IPS-15b (cell line): ENCODE results near the gene FAM120A.
"Not testable (repeated sequence)": the region's sequence is repeated elsewhere in the genome, so short reads cannot be mapped to it uniquely, and the experiment has no call there.

Experiments
- H3K27me3 ChIP-seq: one replicate; pipeline ENCODE4 v1.6.1; 2013; ENCODE audit warnings: low read length; ENCODE audit not compliant: control insufficient read depth, insufficient read depth
- H3K36me3 ChIP-seq: one replicate; pipeline ENCODE4 v1.6.1; 2013; ENCODE audit warnings: low read length; ENCODE audit not compliant: control insufficient read depth, insufficient read depth
- H3K4me1 ChIP-seq: one replicate; pipeline ENCODE4 v1.6.1; 2013; ENCODE audit warnings: mild to moderate bottlenecking, low read length; ENCODE audit not compliant: control insufficient read depth, insufficient read depth
- H3K4me3 ChIP-seq: one replicate; pipeline ENCODE4 v1.5.1; 2013; ENCODE audit warnings: low read depth, low read length
- H3K9ac ChIP-seq: one replicate; pipeline ENCODE4 v1.6.1; 2013; ENCODE audit warnings: low read depth, mild to moderate bottlenecking, low read length
- H3K9me3 ChIP-seq: one replicate; pipeline ENCODE4 v1.6.1; 2013; ENCODE audit warnings: mild to moderate bottlenecking, low read length; ENCODE audit not compliant: control insufficient read depth, insufficient read depth

Gene FAM120A

GRCh38 chr9:93501406-93501805, 49.9 kb downstream of the FAM120A start:
- Histone ChIP-seq H3K27me3 (no peaks in the 10 kb centered on the region), H3K9ac (no peak overlapping the region), H3K4me1 (no peaks in the 10 kb centered on the region), H3K9me3 (no peaks in the 10 kb centered on the region), H3K36me3 (peaks cover 13% of the 10 kb centered on the region), H3K4me3 (no peak overlapping the region)

GRCh38 chr9:93503381-93503780, 51.9 kb downstream of the FAM120A start:
- Histone ChIP-seq H3K36me3 (peaks cover 11% of the 10 kb centered on the region), H3K4me1 (no peaks in the 10 kb centered on the region), H3K9me3 (no peaks in the 10 kb centered on the region), H3K4me3 (no peak overlapping the region), H3K9ac (no peak overlapping the region), H3K27me3 (no peaks in the 10 kb centered on the region)

- no peak overlapping the region for H3K9ac ChIP-seq
These were observed 54.2 kb downstream of the FAM120A start for GRCh38 chr9:93505541-93506132.

GRCh38 chr9:93507768-93508167, 56.3 kb downstream of the FAM120A start:
- H3K27me3 ChIP-seq, result no peaks in the 10 kb centered on the region
- H3K4me1 ChIP-seq, result no peaks in the 10 kb centered on the region
- H3K9me3 ChIP-seq, result no peaks in the 10 kb centered on the region
- no peaks in the 10 kb centered on the region for H3K36me3 ChIP-seq
- no peak overlapping the region for H3K9ac ChIP-seq
- no peak overlapping the region for H3K4me3 ChIP-seq

More at GRCh38 chr9:93505541-93506132, 54.2 kb downstream of the FAM120A start:
- Histone ChIP-seq H3K9me3 (no peaks in the 10 kb centered on the region), H3K36me3 (no peaks in the 10 kb centered on the region), H3K4me1 (no peaks in the 10 kb centered on the region), H3K27me3 (no peaks in the 10 kb centered on the region), H3K4me3 (no peak overlapping the region)

GRCh38 chr9:93508207-93508606, 56.7 kb downstream of the FAM120A start:
- Histone ChIP-seq H3K4me1 (no peaks in the 10 kb centered on the region), H3K9me3 (no peaks in the 10 kb centered on the region), H3K4me3 (no peak overlapping the region), H3K36me3 (no peaks in the 10 kb centered on the region), H3K27me3 (no peaks in the 10 kb centered on the region), H3K9ac (no peak overlapping the region)

- H3K27me3 ChIP-seq, result no peaks in the 10 kb centered on the region
- H3K9ac ChIP-seq, result no peak overlapping the region
- H3K36me3 ChIP-seq, result no peaks in the 10 kb centered on the region
- H3K4me3 ChIP-seq, result no peak overlapping the region
- H3K9me3 ChIP-seq, result no peaks in the 10 kb centered on the region
- H3K4me1 ChIP-seq, result no peaks in the 10 kb centered on the region
These were observed 57.6 kb downstream of the FAM120A start for GRCh38 chr9:93509084-93509483.

GRCh38 chr9:93510041-93510440, 58.6 kb downstream of the FAM120A start:
- Histone ChIP-seq H3K9me3 (no peaks in the 10 kb centered on the region), H3K27me3 (no peaks in the 10 kb centered on the region), H3K36me3 (no peaks in the 10 kb centered on the region), H3K9ac (no peak overlapping the region), H3K4me3 (no peak overlapping the region), H3K4me1 (no peaks in the 10 kb centered on the region)

- H3K36me3 ChIP-seq, H3K4me3 ChIP-seq, H3K9ac ChIP-seq, H3K9me3 ChIP-seq, H3K27me3 ChIP-seq, H3K4me1 ChIP-seq: not testable (repeated sequence)
These were observed 59.7 kb downstream of the FAM120A start for GRCh38 chr9:93511228-93511627.

- H3K9me3 ChIP-seq, H3K27me3 ChIP-seq, H3K36me3 ChIP-seq, H3K9ac ChIP-seq, H3K4me3 ChIP-seq, H3K4me1 ChIP-seq: not testable (repeated sequence)
These were observed 60.8 kb downstream of the FAM120A start for GRCh38 chr9:93512170-93512812.

GRCh38 chr9:93513606-93514005, 62.1 kb downstream of the FAM120A start:
- Histone ChIP-seq H3K27me3 (no peaks in the 10 kb centered on the region), H3K4me1 (no peaks in the 10 kb centered on the region), H3K36me3 (no peaks in the 10 kb centered on the region), H3K9me3 (no peaks in the 10 kb centered on the region), H3K4me3 (no peak overlapping the region), H3K9ac (no peak overlapping the region)

GRCh38 chr9:93517331-93517730, 65.8 kb downstream of the FAM120A start:
- no peaks in the 10 kb centered on the region for H3K27me3 ChIP-seq
- H3K4me1 ChIP-seq, result no peaks in the 10 kb centered on the region
- H3K4me3 ChIP-seq, result no peak overlapping the region
- H3K9me3 ChIP-seq, result no peaks in the 10 kb centered on the region
- H3K36me3 ChIP-seq, result peaks cover 3% of the 10 kb centered on the region
- H3K9ac ChIP-seq, result no peak overlapping the region

GRCh38 chr9:93520523-93520922, 69.0 kb downstream of the FAM120A start:
- Histone ChIP-seq H3K27me3 (no peaks in the 10 kb centered on the region), H3K9ac (no peak overlapping the region), H3K9me3 (no peaks in the 10 kb centered on the region), H3K36me3 (peaks cover 3% of the 10 kb centered on the region), H3K4me1 (no peaks in the 10 kb centered on the region), H3K4me3 (no peak overlapping the region)
